Measurements from ENCODE around the gene PTBP3.

DNA sequence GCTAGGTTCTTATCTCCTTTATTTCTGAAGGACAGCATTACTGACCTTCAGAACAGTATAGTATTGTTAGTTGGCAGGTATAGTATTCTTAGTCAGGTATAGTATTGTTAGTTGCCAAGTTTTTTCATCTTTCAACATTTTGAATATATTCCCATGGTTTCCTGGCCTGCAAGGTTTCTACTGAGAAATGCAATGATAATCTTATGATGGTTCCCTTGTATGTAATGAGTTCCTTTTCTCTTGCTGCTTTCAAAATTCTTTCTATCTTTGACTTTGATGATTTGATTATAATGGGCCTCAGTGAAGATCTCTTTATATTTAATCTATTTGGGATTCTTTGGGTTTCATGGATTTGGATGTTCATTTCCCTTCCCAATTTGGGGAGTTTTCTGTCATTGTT is 34.0 kb upstream of the PTBP3 start:
- TF ChIP-seq, protein P1, sequence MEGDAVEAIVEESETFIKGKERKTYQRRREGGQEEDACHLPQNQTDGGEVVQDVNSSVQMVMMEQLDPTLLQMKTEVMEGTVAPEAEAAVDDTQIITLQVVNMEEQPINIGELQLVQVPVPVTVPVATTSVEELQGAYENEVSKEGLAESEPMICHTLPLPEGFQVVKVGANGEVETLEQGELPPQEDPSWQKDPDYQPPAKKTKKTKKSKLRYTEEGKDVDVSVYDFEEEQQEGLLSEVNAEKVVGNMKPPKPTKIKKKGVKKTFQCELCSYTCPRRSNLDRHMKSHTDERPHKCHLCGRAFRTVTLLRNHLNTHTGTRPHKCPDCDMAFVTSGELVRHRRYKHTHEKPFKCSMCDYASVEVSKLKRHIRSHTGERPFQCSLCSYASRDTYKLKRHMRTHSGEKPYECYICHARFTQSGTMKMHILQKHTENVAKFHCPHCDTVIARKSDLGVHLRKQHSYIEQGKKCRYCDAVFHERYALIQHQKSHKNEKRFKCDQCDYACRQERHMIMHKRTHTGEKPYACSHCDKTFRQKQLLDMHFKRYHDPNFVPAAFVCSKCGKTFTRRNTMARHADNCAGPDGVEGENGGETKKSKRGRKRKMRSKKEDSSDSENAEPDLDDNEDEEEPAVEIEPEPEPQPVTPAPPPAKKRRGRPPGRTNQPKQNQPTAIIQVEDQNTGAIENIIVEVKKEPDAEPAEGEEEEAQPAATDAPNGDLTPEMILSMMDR (IDR thresholded peaks at IDR 0.05; ENCODE audit: low read length), result no peak
- no peak for TF ChIP-seq EZH2 (IDR thresholded peaks at IDR 0.05; ENCODE audit: borderline replicate concordance, low read length)
